Stimulated activated CD8-positive, alpha-beta memory T cell treated with anti-CD3 and anti-CD28 coated beads, Interleukin-15, amount 100 ng/mL, for 24 hours (primary cell): ENCODE results near the gene SLA2.
"Not testable (repeated sequence)": the region's sequence is repeated elsewhere in the genome, so short reads cannot be mapped to it uniquely, and the experiment has no call there.

Experiments
- DNase-seq: peaks from one replicate; pipeline ENCODE4 v3.0.0-alpha.2; 2020; ENCODE audit warnings: low read depth

Gene SLA2

GRCh38 chr20:36645353-36645752, 643 bp downstream of the SLA2 start:
- no peak for DNase-seq

- no peak for DNase-seq
Observed at GRCh38 chr20:36644706-36645095, 1.3 kb downstream of the SLA2 start.

GRCh38 chr20:36644032-36644705, 1.8 kb downstream of the SLA2 start:
- DNase-seq, result peak; percentile 20

GRCh38 chr20:36642136-36642535, 3.9 kb downstream of the SLA2 start:
- no peak for DNase-seq

GRCh38 chr20:36641506-36641843, 4.5 kb downstream of the SLA2 start:
- no peak for DNase-seq

GRCh38 chr20:36638876-36639400, 7.1 kb downstream of the SLA2 start:
- DNase-seq, result not testable (repeated sequence)

- no peak for DNase-seq
Observed at GRCh38 chr20:36634342-36634741, 11.7 kb downstream of the SLA2 start.

GRCh38 chr20:36633285-36633772, 12.7 kb downstream of the SLA2 start:
- DNase-seq, result no peak

- no peak for DNase-seq
Observed at GRCh38 chr20:36632487-36633284, 13.3 kb downstream of the SLA2 start.

GRCh38 chr20:36632147-36632486, 13.9 kb downstream of the SLA2 start:
- DNase-seq, result no peak

- DNase-seq, result no peak
Observed at GRCh38 chr20:36631646-36632045, 14.3 kb downstream of the SLA2 start.

- no peak for DNase-seq
Observed at GRCh38 chr20:36629719-36630681, 16.0 kb downstream of the SLA2 start.

- DNase-seq, result no peak
Observed at GRCh38 chr20:36628076-36628475, 17.9 kb downstream of the SLA2 start.

GRCh38 chr20:36624944-36625324, 21.1 kb downstream of the SLA2 start:
- no peak for DNase-seq

- no peak for DNase-seq
Observed at GRCh38 chr20:36624068-36624943, 21.7 kb downstream of the SLA2 start.

- no peak for DNase-seq
Observed at GRCh38 chr20:36623444-36623843, 22.6 kb downstream of the SLA2 start.

GRCh38 chr20:36620917-36621316, 25.1 kb downstream of the SLA2 start:
- DNase-seq, result no peak

- DNase-seq, result no peak
Observed at GRCh38 chr20:36614781-36615557, 31.0 kb downstream of the SLA2 start.

GRCh38 chr20:36613974-36614373, 32.0 kb downstream of the SLA2 start:
- no peak for DNase-seq

- no peak for DNase-seq
Observed at GRCh38 chr20:36611625-36612024, 34.4 kb downstream of the SLA2 start.

GRCh38 chr20:36608388-36608728, 37.6 kb downstream of the SLA2 start:
- not testable (repeated sequence) for DNase-seq
